ENCODE data around the gene PRPF8. TPM values are rescaled to one million over a fixed set of nuclear protein-coding genes. Genes with fewer than 3 reads are reported as not detected.

Gene PRPF8
- total RNA-seq, 4 donors from 2014 or later = 138 to 390 (median 226) TPM

DNA sequence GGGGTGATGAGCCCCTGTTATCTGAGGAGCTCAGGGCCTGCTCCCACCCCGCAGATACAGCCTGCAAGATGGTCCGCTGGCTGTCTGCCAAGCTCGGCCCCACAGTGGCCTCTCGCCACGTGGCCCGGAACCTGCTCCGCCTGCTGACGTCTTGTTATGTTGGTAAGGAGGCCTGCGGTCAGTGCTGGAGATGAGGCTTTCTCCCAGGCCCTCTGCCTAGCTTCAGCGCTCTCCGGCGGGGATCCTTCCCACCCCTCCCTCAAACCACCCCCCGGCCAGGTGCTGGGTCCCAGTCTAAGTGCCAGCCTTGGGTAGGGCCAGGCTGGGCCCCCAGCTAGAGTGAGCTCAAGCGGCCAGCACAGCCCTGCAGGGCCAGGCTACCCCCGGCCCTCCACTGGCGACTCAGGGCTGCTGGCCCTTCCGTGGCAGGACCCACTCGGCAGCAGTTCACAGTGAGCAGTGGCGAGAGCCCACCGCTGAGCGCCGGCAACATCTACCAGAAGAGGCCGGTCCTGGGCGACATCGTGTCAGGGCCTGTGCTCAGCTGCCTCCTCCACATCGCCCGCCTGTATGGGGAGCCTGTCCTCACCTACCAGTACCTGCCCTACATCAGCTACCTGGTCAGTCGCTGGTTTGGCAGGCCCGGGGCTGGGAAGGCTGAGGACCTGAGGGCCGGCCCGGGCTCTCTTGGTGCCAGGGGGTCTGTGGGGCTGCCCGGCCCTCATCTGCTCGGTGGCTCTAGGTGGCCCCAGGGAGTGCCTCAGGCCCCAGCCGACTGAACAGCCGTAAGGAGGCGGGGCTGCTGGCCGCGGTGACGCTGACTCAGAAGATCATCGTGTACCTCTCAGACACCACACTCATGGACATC lies 45.9 kb upstream of the PRPF8 start:
- H3K9me3 ChIP-seq = no peaks in the 10 kb centered on the region
- peak overlapping the region; percentile 73 to 93 (median 88) for H3K27ac ChIP-seq
- H3K27me3 ChIP-seq = no peaks in the 10 kb centered on the region
- H3K4me1 ChIP-seq = peaks cover 0 to 25% (median 12%) of the 10 kb centered on the region in 4 donors
- H3K36me3 ChIP-seq = peaks cover 0 to 71% (median 0%) of the 10 kb centered on the region in 3 donors
- H3K4me3 ChIP-seq = peak overlapping the region in 1 of 4 donors; percentile 19
- peak in 2 of 3 donors; percentile 66 to 82 for DNase-seq
- TF ChIP-seq, protein P1, sequence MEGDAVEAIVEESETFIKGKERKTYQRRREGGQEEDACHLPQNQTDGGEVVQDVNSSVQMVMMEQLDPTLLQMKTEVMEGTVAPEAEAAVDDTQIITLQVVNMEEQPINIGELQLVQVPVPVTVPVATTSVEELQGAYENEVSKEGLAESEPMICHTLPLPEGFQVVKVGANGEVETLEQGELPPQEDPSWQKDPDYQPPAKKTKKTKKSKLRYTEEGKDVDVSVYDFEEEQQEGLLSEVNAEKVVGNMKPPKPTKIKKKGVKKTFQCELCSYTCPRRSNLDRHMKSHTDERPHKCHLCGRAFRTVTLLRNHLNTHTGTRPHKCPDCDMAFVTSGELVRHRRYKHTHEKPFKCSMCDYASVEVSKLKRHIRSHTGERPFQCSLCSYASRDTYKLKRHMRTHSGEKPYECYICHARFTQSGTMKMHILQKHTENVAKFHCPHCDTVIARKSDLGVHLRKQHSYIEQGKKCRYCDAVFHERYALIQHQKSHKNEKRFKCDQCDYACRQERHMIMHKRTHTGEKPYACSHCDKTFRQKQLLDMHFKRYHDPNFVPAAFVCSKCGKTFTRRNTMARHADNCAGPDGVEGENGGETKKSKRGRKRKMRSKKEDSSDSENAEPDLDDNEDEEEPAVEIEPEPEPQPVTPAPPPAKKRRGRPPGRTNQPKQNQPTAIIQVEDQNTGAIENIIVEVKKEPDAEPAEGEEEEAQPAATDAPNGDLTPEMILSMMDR (IDR thresholded peaks at IDR 0.05) = no peak
- TF ChIP-seq POLR2A (IDR thresholded peaks at IDR 0.05) = peak in 1 of 2 donors; percentile 19

DNA sequence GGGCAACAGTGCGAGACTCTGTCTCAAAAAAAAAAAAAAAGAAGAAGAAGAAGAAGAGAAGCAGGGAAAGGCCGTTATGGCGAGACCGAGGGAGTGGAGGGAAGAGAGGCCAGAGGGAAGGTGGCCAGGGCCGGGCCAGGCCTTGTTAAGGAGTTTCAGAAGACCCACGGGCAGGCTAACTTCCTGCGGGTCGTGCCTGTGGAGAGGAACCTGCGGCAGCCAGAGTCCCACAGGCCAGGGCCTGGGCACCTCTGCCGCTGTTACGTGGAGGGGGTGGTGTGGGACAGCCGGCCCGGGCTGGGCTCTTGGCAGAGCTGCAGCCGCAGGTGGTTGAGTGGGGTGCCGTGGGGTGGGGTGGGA lies 45.3 kb upstream of the PRPF8 start:
- TF ChIP-seq, protein P1 (IDR thresholded peaks at IDR 0.05) = no peak
- no peak for TF ChIP-seq POLR2A (IDR thresholded peaks at IDR 0.05)
- peaks cover 0 to 31% (median 17%) of the 10 kb centered on the region in 4 donors for H3K4me1 ChIP-seq
- no peaks in the 10 kb centered on the region for H3K9me3 ChIP-seq
- no peak for DNase-seq
- peak overlapping the region; percentile 73 to 93 (median 88) for H3K27ac ChIP-seq
- H3K36me3 ChIP-seq = peaks cover 0 to 71% (median 0%) of the 10 kb centered on the region in 3 donors
- H3K4me3 ChIP-seq = peak overlapping the region in 1 of 4 donors; percentile 19
- H3K27me3 ChIP-seq = no peaks in the 10 kb centered on the region

- no peaks in the 10 kb centered on the region for H3K9me3 ChIP-seq
- TF ChIP-seq, protein P1 (IDR thresholded peaks at IDR 0.05) = no peak
- no peak for TF ChIP-seq POLR2A (IDR thresholded peaks at IDR 0.05)
- H3K36me3 ChIP-seq = peaks cover 0 to 55% (median 0%) of the 10 kb centered on the region in 3 donors
- no peaks in the 10 kb centered on the region for H3K27me3 ChIP-seq
- H3K4me3 ChIP-seq = no peak overlapping the region
- peak overlapping the region in 1 of 4 donors; percentile 10 for H3K27ac ChIP-seq
- H3K4me1 ChIP-seq = peaks cover 4 to 39% (median 28%) of the 10 kb centered on the region in 4 donors
- no peak for DNase-seq
These were observed 43.4 kb upstream of the PRPF8 start for GRCh38 chr17:1727876-1728630.

- no peaks in the 10 kb centered on the region for H3K27me3 ChIP-seq
- H3K4me3 ChIP-seq = no peak overlapping the region
- DNase-seq = no peak
- no peaks in the 10 kb centered on the region for H3K9me3 ChIP-seq
- no peak for TF ChIP-seq POLR2A (IDR thresholded peaks at IDR 0.05)
- TF ChIP-seq, protein P1 (IDR thresholded peaks at IDR 0.05) = no peak
- H3K4me1 ChIP-seq = peaks cover 4 to 40% (median 26%) of the 10 kb centered on the region in 4 donors
- no peak overlapping the region for H3K27ac ChIP-seq
- H3K36me3 ChIP-seq = peaks cover 0 to 48% (median 0%) of the 10 kb centered on the region in 3 donors
These were observed 42.7 kb upstream of the PRPF8 start for GRCh38 chr17:1727258-1727789.

- Histone ChIP-seq H3K9me3 (no peaks in the 10 kb centered on the region), H3K4me1 (peaks cover 4 to 40% (median 26%) of the 10 kb centered on the region in 4 donors), H3K27ac (no peak overlapping the region), H3K36me3 (peaks cover 0 to 44% (median 0%) of the 10 kb centered on the region in 3 donors), H3K4me3 (no peak overlapping the region), H3K27me3 (no peaks in the 10 kb centered on the region)
- no peak for TF ChIP-seq POLR2A (IDR thresholded peaks at IDR 0.05)
- TF ChIP-seq, protein P1 (IDR thresholded peaks at IDR 0.05) = no peak
- no peak for DNase-seq
These were observed 42.1 kb upstream of the PRPF8 start for GRCh38 chr17:1726626-1727257.
